C4-2B (cell line): ENCODE measurements around the gene CD27.

Source experiments
- ZFX ChIP-seq: fragments of 450-650 bp; IDR thresholded peaks from 2 replicates; pipeline ENCODE4 v1.6.1; 2017
- TF ChIP-seq, protein P1 (sequence below): fragments of 450-650 bp; conservative IDR thresholded peaks from 2 replicates; pipeline ENCODE4 v1.5.1; 2017; ENCODE audit warnings: mild to moderate bottlenecking

DNA sequence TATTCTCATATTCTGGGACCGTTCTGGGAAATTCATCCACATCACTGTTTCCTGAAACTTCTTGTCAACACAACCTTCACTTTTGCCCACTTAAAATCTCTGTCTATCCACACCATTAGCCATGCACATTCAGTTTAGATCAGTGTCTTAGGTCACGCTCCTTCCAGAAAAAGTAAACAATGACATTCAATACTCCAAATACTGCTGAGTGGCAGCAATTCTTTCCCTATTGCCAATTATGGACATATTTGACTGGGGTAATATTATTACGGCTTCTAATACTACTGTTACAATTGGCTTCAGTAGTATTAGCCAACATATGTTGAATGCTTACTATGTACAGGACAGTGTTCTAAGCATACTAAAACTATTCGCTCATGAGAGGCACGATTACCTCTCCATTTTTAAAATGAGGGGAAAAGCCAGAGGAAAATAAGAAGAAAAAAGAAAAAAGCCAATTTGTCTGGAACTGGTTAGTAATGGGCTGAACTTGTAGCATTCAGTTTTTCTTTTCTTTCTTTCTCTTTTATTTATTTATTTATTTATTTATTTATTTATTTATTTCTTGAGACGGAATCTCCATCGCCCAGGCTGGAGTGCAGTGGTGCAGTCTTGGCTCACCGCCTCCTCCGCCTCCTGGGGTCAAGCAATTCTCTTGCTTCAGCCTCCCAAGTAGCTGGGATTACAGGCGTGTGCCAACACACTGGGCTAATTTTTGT, 37.4 kb upstream of the CD27 start:
- TF ChIP-seq, protein P1, sequence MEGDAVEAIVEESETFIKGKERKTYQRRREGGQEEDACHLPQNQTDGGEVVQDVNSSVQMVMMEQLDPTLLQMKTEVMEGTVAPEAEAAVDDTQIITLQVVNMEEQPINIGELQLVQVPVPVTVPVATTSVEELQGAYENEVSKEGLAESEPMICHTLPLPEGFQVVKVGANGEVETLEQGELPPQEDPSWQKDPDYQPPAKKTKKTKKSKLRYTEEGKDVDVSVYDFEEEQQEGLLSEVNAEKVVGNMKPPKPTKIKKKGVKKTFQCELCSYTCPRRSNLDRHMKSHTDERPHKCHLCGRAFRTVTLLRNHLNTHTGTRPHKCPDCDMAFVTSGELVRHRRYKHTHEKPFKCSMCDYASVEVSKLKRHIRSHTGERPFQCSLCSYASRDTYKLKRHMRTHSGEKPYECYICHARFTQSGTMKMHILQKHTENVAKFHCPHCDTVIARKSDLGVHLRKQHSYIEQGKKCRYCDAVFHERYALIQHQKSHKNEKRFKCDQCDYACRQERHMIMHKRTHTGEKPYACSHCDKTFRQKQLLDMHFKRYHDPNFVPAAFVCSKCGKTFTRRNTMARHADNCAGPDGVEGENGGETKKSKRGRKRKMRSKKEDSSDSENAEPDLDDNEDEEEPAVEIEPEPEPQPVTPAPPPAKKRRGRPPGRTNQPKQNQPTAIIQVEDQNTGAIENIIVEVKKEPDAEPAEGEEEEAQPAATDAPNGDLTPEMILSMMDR = no peak
- TF ChIP-seq ZFX = no peak
